ENCODE measurements around the gene TSPAN4. TPM values are rescaled to one million over a fixed set of nuclear protein-coding genes. Genes with fewer than 3 reads are reported as not detected.
A peak's percentile ranks its signal among the peaks of the same experiment; 100 is the strongest.

TSPAN4 gene
- total and polyA plus RNA-seq, 2 donors (not counting 1 experiment from before 2014, with no cell fraction given): 102 to 191 TPM

GRCh38 chr11:909406-909805 lies 66.8 kb downstream of the TSPAN4 start:
- TF ChIP-seq EZH2 (IDR thresholded peaks at IDR 0.05; ENCODE audit: low read length, missing control alignments) (no peak), CTCF (conservative IDR thresholded peaks at IDR 0.05 in 1 of 2, IDR thresholded peaks at IDR 0.05 in 1 of 2; ENCODE audit: low read depth in 1 of 2, low read length in 2 of 2) (no peak)
- H3K9me3 ChIP-seq (ENCODE audit: control insufficient read depth, insufficient read depth, low read depth, low read length): no peaks in the 10 kb centered on the region

GRCh38 chr11:910044-910588 lies 67.5 kb downstream of the TSPAN4 start:
- peak overlapping the region; percentile 40 for H3K27ac ChIP-seq (ENCODE audit: insufficient read depth, low read length)
- no peak for TF ChIP-seq EZH2 (IDR thresholded peaks at IDR 0.05; ENCODE audit: low read length, missing control alignments)
- TF ChIP-seq CTCF (conservative IDR thresholded peaks at IDR 0.05 in 1 of 2, IDR thresholded peaks at IDR 0.05 in 1 of 2; ENCODE audit: low read depth in 1 of 2, low read length in 2 of 2): no peak
- peaks cover 6% of the 10 kb centered on the region for H3K4me1 ChIP-seq (ENCODE audit: control insufficient read depth, extremely low read depth, insufficient read depth, low read length)

More at GRCh38 chr11:909406-909805, 66.8 kb downstream of the TSPAN4 start:
- no peak overlapping the region for H3K9ac ChIP-seq (ENCODE audit: insufficient read depth, low read length)
- peaks cover 6% of the 10 kb centered on the region for H3K4me1 ChIP-seq (ENCODE audit: control insufficient read depth, extremely low read depth, insufficient read depth, low read length)
- H3K79me2 ChIP-seq (ENCODE audit: control insufficient read depth, insufficient read depth, low read length): peaks cover 12% of the 10 kb centered on the region
- peak overlapping the region in 2 of 4 experiments; percentile 65 to 87 for H3K4me3 ChIP-seq (replicated peaks in 1 of 4; ENCODE audit: control extremely low read depth in 1 of 4, insufficient read depth in 1 of 4, low read depth in 3 of 4, low read length in 4 of 4)
- no peak overlapping the region for H2AFZ ChIP-seq (ENCODE audit: low read length)
- H3K27me3 ChIP-seq (ENCODE audit: control insufficient read depth, insufficient read depth, low read length): no peaks in the 10 kb centered on the region
- no peak for DNase-seq (ENCODE audit: low read depth in 2 of 2)
- H4K20me1 ChIP-seq (ENCODE audit: control insufficient read depth, extremely low read depth, insufficient read depth, low read length): no peaks in the 10 kb centered on the region
- peaks cover 3% of the 10 kb centered on the region for H3K36me3 ChIP-seq (ENCODE audit: control insufficient read depth, insufficient read depth, low read length)
- H3K4me2 ChIP-seq (ENCODE audit: extremely low read depth, insufficient read depth, low read length): peak overlapping the region; percentile 45
- H3K27ac ChIP-seq (ENCODE audit: insufficient read depth, low read length): no peak overlapping the region

GRCh38 chr11:910589-911030 lies 68.0 kb downstream of the TSPAN4 start, which contains the start of gene CHID1:
Gene CHID1, minus strand, starts transcription at chr11:910810. Its CDS starts 5,994 bp downstream, at chr11:904816.
- no peaks in the 10 kb centered on the region for H4K20me1 ChIP-seq (ENCODE audit: control insufficient read depth, extremely low read depth, insufficient read depth, low read length)
- H2AFZ ChIP-seq (ENCODE audit: low read length): peak within 1 kb of the TSS; percentile 26
- peak within 1 kb of the TSS; percentile 78 for H3K27ac ChIP-seq (ENCODE audit: insufficient read depth, low read length)
- H3K4me1 ChIP-seq (ENCODE audit: control insufficient read depth, extremely low read depth, insufficient read depth, low read length): peaks cover 6% of the 10 kb centered on the region
- TF ChIP-seq EZH2 (IDR thresholded peaks at IDR 0.05; ENCODE audit: low read length, missing control alignments) (no peak), CTCF (conservative IDR thresholded peaks at IDR 0.05 in 1 of 2, IDR thresholded peaks at IDR 0.05 in 1 of 2; ENCODE audit: low read depth in 1 of 2, low read length in 2 of 2) (no peak)
- H3K9me3 ChIP-seq (ENCODE audit: control insufficient read depth, insufficient read depth, low read depth, low read length): no peaks in the 10 kb centered on the region
- peaks cover 12% of the 10 kb centered on the region for H3K79me2 ChIP-seq (ENCODE audit: control insufficient read depth, insufficient read depth, low read length)
- no peaks in the 10 kb centered on the region for H3K36me3 ChIP-seq (ENCODE audit: control insufficient read depth, insufficient read depth, low read length)
- H3K4me3 ChIP-seq (replicated peaks in 1 of 4; ENCODE audit: control extremely low read depth in 1 of 4, insufficient read depth in 1 of 4, low read depth in 3 of 4, low read length in 4 of 4): peak within 1 kb of the TSS; percentile 62 to 87 (median 72)
- DNase-seq (ENCODE audit: low read depth in 2 of 2): peak; percentile 67 to 81
- peak within 1 kb of the TSS; percentile 94 for H3K4me2 ChIP-seq (ENCODE audit: extremely low read depth, insufficient read depth, low read length)
- no peaks in the 10 kb centered on the region for H3K27me3 ChIP-seq (ENCODE audit: control insufficient read depth, insufficient read depth, low read length)
- peak within 1 kb of the TSS; percentile 82 for H3K9ac ChIP-seq (ENCODE audit: insufficient read depth, low read length)

More at GRCh38 chr11:910044-910588, 67.5 kb downstream of the TSPAN4 start:
- no peaks in the 10 kb centered on the region for H3K9me3 ChIP-seq (ENCODE audit: control insufficient read depth, insufficient read depth, low read depth, low read length)
- peaks cover 12% of the 10 kb centered on the region for H3K79me2 ChIP-seq (ENCODE audit: control insufficient read depth, insufficient read depth, low read length)
- H3K27me3 ChIP-seq (ENCODE audit: control insufficient read depth, insufficient read depth, low read length): no peaks in the 10 kb centered on the region
- peak overlapping the region; percentile 71 for H3K9ac ChIP-seq (ENCODE audit: insufficient read depth, low read length)
- no peaks in the 10 kb centered on the region for H4K20me1 ChIP-seq (ENCODE audit: control insufficient read depth, extremely low read depth, insufficient read depth, low read length)
- H3K36me3 ChIP-seq (ENCODE audit: control insufficient read depth, insufficient read depth, low read length): no peaks in the 10 kb centered on the region
- peak overlapping the region; percentile 3 for H2AFZ ChIP-seq (ENCODE audit: low read length)
- H3K4me2 ChIP-seq (ENCODE audit: extremely low read depth, insufficient read depth, low read length): peak overlapping the region; percentile 75
- DNase-seq (ENCODE audit: low read depth in 2 of 2): peak in 1 of 2 donors; percentile 20
- H3K4me3 ChIP-seq (replicated peaks in 1 of 4; ENCODE audit: control extremely low read depth in 1 of 4, insufficient read depth in 1 of 4, low read depth in 3 of 4, low read length in 4 of 4): peak overlapping the region; percentile 52 to 87 (median 72)

Measured in fibroblast of lung (primary cell).